IPS-18a (cell line): ENCODE data around the gene NCF2.

Experiments used
- H3K27ac ChIP-seq: one replicate; pipeline ENCODE4 v1.5.1; 2013; ENCODE audit warnings: low read length
- H3K27me3 ChIP-seq: one replicate; pipeline ENCODE4 v1.6.1; 2013; ENCODE audit warnings: mild to moderate bottlenecking, low read length; ENCODE audit not compliant: control insufficient read depth, insufficient read depth
- H3K36me3 ChIP-seq: one replicate; pipeline ENCODE4 v1.6.1; 2013; ENCODE audit warnings: low read depth, low read length; ENCODE audit not compliant: control insufficient read depth
- H3K4me1 ChIP-seq: one replicate; pipeline ENCODE4 v1.6.1; 2013; ENCODE audit warnings: low read depth, low read length; ENCODE audit not compliant: control insufficient read depth
- H3K4me3 ChIP-seq: one replicate; pipeline ENCODE4 v1.5.1; 2013; ENCODE audit warnings: low read length
- H3K9ac ChIP-seq: one replicate; pipeline ENCODE4 v1.6.1; 2013; ENCODE audit warnings: mild to moderate bottlenecking, low read length, moderate library complexity
- H3K9me3 ChIP-seq: one replicate; pipeline ENCODE4 v1.6.1; 2013; ENCODE audit warnings: low read depth, low read length; ENCODE audit not compliant: control insufficient read depth

The NCF2 gene

GRCh38 chr1:183590244-183591191 lies at the start of gene NCF2:
NCF2 (minus strand) TSS chr1:183590459; CDS start chr1:183590329, 130 bp downstream.
- Histone ChIP-seq H3K4me1 (peaks cover 14% of the 10 kb centered on the region), H3K27ac (no peak within 1 kb of the TSS), H3K36me3 (no peaks in the 10 kb centered on the region), H3K4me3 (no peak within 1 kb of the TSS), H3K27me3 (no peaks in the 10 kb centered on the region), H3K9me3 (no peaks in the 10 kb centered on the region), H3K9ac (no peak within 1 kb of the TSS)

GRCh38 chr1:183638649-183639387 lies 48.6 kb upstream of the NCF2 start:
- H3K9ac ChIP-seq = no peak overlapping the region
- H3K36me3 ChIP-seq = no peaks in the 10 kb centered on the region
- no peaks in the 10 kb centered on the region for H3K9me3 ChIP-seq
- H3K4me1 ChIP-seq = peaks cover 12% of the 10 kb centered on the region
- H3K27me3 ChIP-seq = peaks cover 11% of the 10 kb centered on the region
- no peak overlapping the region for H3K4me3 ChIP-seq
- no peak overlapping the region for H3K27ac ChIP-seq

- peak overlapping the region; percentile 74 for H3K4me3 ChIP-seq
- no peak overlapping the region for H3K9ac ChIP-seq
- H3K27ac ChIP-seq = no peak overlapping the region
Observed at GRCh38 chr1:183636783-183637182, 46.5 kb upstream of the NCF2 start.

GRCh38 chr1:183636334-183636682 lies 46.0 kb upstream of the NCF2 start:
- H3K4me3 ChIP-seq = peak overlapping the region; percentile 74
- H3K27ac ChIP-seq = no peak overlapping the region
- peaks cover 32% of the 10 kb centered on the region for H3K4me1 ChIP-seq
- H3K9ac ChIP-seq = no peak overlapping the region
- H3K36me3 ChIP-seq = no peaks in the 10 kb centered on the region
- H3K9me3 ChIP-seq = no peaks in the 10 kb centered on the region
- peaks cover 11% of the 10 kb centered on the region for H3K27me3 ChIP-seq

More at GRCh38 chr1:183636783-183637182, 46.5 kb upstream of the NCF2 start:
- Histone ChIP-seq H3K27me3 (peaks cover 11% of the 10 kb centered on the region), H3K36me3 (no peaks in the 10 kb centered on the region), H3K9me3 (no peaks in the 10 kb centered on the region), H3K4me1 (peaks cover 29% of the 10 kb centered on the region)

- no peaks in the 10 kb centered on the region for H3K9me3 ChIP-seq
- H3K9ac ChIP-seq = peak within 1 kb of the TSS; percentile 67
- peaks cover 2% of the 10 kb centered on the region for H3K36me3 ChIP-seq
- peaks cover 32% of the 10 kb centered on the region for H3K4me1 ChIP-seq
- H3K27ac ChIP-seq = peak within 1 kb of the TSS; percentile 56
- H3K4me3 ChIP-seq = peak within 1 kb of the TSS; percentile 74
- peaks cover 11% of the 10 kb centered on the region for H3K27me3 ChIP-seq
Observed at GRCh38 chr1:183635606-183636333, 45.5 kb upstream of the NCF2 start, which contains the start of gene ARPC5. ARPC5 (minus strand) TSS chr1:183635783; CDS start chr1:183635659, 124 bp downstream.

- Histone ChIP-seq H3K4me1 (peaks cover 32% of the 10 kb centered on the region), H3K36me3 (peaks cover 8% of the 10 kb centered on the region), H3K27ac (peak overlapping the region; percentile 56), H3K27me3 (peaks cover 11% of the 10 kb centered on the region), H3K9me3 (no peaks in the 10 kb centered on the region), H3K9ac (peak overlapping the region; percentile 67), H3K4me3 (peak overlapping the region; percentile 74)
Observed at GRCh38 chr1:183635099-183635605, 44.9 kb upstream of the NCF2 start.

- H3K27ac ChIP-seq = no peak overlapping the region
- H3K4me1 ChIP-seq = peaks cover 32% of the 10 kb centered on the region
Observed at GRCh38 chr1:183634429-183635065, 44.3 kb upstream of the NCF2 start.

GRCh38 chr1:183633676-183634343 lies 43.6 kb upstream of the NCF2 start:
- H3K4me3 ChIP-seq = peak overlapping the region; percentile 74
- peaks cover 11% of the 10 kb centered on the region for H3K27me3 ChIP-seq
- H3K36me3 ChIP-seq = peaks cover 21% of the 10 kb centered on the region
- H3K9ac ChIP-seq = peak overlapping the region; percentile 67
- peak overlapping the region; percentile 71 for H3K27ac ChIP-seq
- no peaks in the 10 kb centered on the region for H3K9me3 ChIP-seq
- peaks cover 32% of the 10 kb centered on the region for H3K4me1 ChIP-seq

More at GRCh38 chr1:183634429-183635065, 44.3 kb upstream of the NCF2 start:
- peak overlapping the region; percentile 67 for H3K9ac ChIP-seq
- H3K27me3 ChIP-seq = peaks cover 11% of the 10 kb centered on the region
- H3K9me3 ChIP-seq = no peaks in the 10 kb centered on the region
- H3K4me3 ChIP-seq = peak overlapping the region; percentile 74
- H3K36me3 ChIP-seq = peaks cover 14% of the 10 kb centered on the region

- H3K36me3 ChIP-seq = peaks cover 29% of the 10 kb centered on the region
- H3K9me3 ChIP-seq = no peaks in the 10 kb centered on the region
- H3K4me1 ChIP-seq = peaks cover 32% of the 10 kb centered on the region
- peak overlapping the region; percentile 74 for H3K4me3 ChIP-seq
- H3K27me3 ChIP-seq = peaks cover 11% of the 10 kb centered on the region
- peak overlapping the region; percentile 71 for H3K27ac ChIP-seq
- H3K9ac ChIP-seq = peak overlapping the region; percentile 67
Observed at GRCh38 chr1:183632964-183633363, 42.7 kb upstream of the NCF2 start.

- no peak overlapping the region for H3K9ac ChIP-seq
- H3K4me3 ChIP-seq = peak overlapping the region; percentile 27
Observed at GRCh38 chr1:183632114-183632513, 41.9 kb upstream of the NCF2 start.

More at GRCh38 chr1:183632114-183632513, 41.9 kb upstream of the NCF2 start:
- Histone ChIP-seq H3K27me3 (peaks cover 9% of the 10 kb centered on the region), H3K27ac (no peak overlapping the region), H3K4me1 (peaks cover 32% of the 10 kb centered on the region), H3K9me3 (no peaks in the 10 kb centered on the region), H3K36me3 (peaks cover 33% of the 10 kb centered on the region)
